Stimulated activated naive CD8-positive, alpha-beta T cell treated with anti-CD3 and anti-CD28 coated beads, Interleukin-15, amount 100 ng/mL, for 72 hours (primary cell): ENCODE measurements around the gene KCNJ15.

Source experiments
- ATAC-seq: fragments of 150-1000 bp; cut with Tn5 transposase; 2 replicates; pipeline ENCODE4 v1.10.0; 2021; ENCODE audit warnings: mild to moderate bottlenecking, moderate library complexity
- DNase-seq, 2 donors: peaks; one replicate each; pipeline ENCODE4 v3.0.0; 2021 to 2022
- H3K27ac Mint-ChIP-seq, 2 donors: one replicate each; pipeline ENCODE4 v1.8.0; 2022; ENCODE audit warnings: mild to moderate bottlenecking in 2 of 2, mixed read lengths in 2 of 2, moderate library complexity in 2 of 2
- H3K27me3 Mint-ChIP-seq: one replicate; pipeline ENCODE4 v1.8.0; 2022; ENCODE audit warnings: mixed read lengths
- H3K4me1 Mint-ChIP-seq: one replicate; pipeline ENCODE4 v1.8.0; 2022; ENCODE audit warnings: mild to moderate bottlenecking, mixed read lengths
- H3K4me3 Mint-ChIP-seq, 2 donors: one replicate each; pipeline ENCODE4 v1.8.0; 2022; ENCODE audit warnings: mild to moderate bottlenecking in 2 of 2, mixed read lengths in 2 of 2, moderate library complexity in 1 of 2
- H3K9me3 Mint-ChIP-seq, 2 donors: one replicate each; pipeline ENCODE4 v1.8.0; 2022; ENCODE audit warnings: mixed read lengths in 2 of 2

Gene KCNJ15

GRCh38 chr21:38315122-38315521 is 58.3 kb downstream of the KCNJ15 start:
- DNase-seq: no peak
- no peaks in the 10 kb centered on the region for H3K4me1 Mint-ChIP-seq
- no peaks in the 10 kb centered on the region for H3K9me3 Mint-ChIP-seq
- no peak for ATAC-seq
- H3K4me3 Mint-ChIP-seq: no peak overlapping the region
- peaks cover 29% of the 10 kb centered on the region for H3K27me3 Mint-ChIP-seq
- H3K27ac Mint-ChIP-seq: peak overlapping the region in 1 of 2 donors; percentile 19

DNA sequence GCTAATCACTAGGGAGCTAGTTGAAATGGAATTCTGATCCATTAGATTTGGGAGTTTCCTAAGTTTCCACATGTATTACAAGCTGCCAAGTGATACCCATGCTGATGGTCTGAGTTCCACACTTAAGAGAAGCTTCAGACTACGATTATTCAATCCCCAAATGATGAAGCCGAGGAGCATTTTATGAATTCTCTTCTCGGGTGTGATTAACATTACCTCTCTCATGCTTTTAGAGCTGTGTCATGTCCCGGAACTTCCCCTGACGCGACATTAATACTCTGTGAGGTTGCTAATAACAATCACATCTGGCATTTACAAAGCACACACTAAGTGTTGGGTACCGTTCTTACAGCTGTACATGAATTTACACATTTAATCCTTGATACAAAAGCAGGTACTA is 63.0 kb downstream of the KCNJ15 start:
- H3K27me3 Mint-ChIP-seq: peaks cover 10% of the 10 kb centered on the region
- H3K4me1 Mint-ChIP-seq: peaks cover 17% of the 10 kb centered on the region
- H3K4me3 Mint-ChIP-seq: no peak overlapping the region
- DNase-seq: no peak
- no peak for ATAC-seq
- no peak overlapping the region for H3K27ac Mint-ChIP-seq
- H3K9me3 Mint-ChIP-seq: no peaks in the 10 kb centered on the region

- Mint-ChIP-seq H3K4me1 (peaks cover 17% of the 10 kb centered on the region), H3K4me3 (no peak overlapping the region), H3K9me3 (no peaks in the 10 kb centered on the region), H3K27me3 (no peaks in the 10 kb centered on the region), H3K27ac (no peak overlapping the region)
- ATAC-seq: no peak
- no peak for DNase-seq
These were observed 64.8 kb downstream of the KCNJ15 start for GRCh38 chr21:38321568-38321967.

DNA sequence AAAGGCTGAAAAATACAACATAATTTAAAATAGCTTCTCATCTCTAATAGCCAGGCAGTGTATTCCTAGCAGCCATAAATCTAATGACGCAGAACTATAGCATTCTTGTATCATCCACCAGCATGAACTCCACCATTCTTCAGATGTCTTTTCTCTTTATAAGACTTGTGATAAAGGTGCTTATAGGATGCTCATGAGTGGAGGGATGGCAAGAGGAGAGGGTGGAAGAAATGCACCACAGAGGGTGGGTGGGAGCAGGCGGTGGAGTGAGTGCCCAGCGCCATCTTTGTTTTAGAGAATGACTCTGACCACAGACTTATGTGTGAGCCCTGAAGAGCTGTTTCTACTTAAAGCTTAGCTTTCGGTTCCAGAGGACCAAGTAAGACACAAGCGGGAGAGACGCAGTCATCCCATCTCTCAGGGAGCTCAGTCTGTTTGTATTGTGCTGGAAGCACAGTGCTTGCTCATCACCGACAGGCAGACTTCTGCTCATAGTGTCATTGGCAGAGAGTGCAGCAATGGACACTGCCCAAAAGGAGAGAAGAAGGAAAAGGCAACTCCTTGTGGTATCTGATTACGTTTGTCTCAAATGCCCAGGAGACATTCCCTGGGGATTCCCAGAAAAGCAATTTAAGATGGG is 65.6 kb downstream of the KCNJ15 start:
- Mint-ChIP-seq H3K9me3 (no peaks in the 10 kb centered on the region), H3K4me3 (no peak overlapping the region)
- ATAC-seq: no peak

DNA sequence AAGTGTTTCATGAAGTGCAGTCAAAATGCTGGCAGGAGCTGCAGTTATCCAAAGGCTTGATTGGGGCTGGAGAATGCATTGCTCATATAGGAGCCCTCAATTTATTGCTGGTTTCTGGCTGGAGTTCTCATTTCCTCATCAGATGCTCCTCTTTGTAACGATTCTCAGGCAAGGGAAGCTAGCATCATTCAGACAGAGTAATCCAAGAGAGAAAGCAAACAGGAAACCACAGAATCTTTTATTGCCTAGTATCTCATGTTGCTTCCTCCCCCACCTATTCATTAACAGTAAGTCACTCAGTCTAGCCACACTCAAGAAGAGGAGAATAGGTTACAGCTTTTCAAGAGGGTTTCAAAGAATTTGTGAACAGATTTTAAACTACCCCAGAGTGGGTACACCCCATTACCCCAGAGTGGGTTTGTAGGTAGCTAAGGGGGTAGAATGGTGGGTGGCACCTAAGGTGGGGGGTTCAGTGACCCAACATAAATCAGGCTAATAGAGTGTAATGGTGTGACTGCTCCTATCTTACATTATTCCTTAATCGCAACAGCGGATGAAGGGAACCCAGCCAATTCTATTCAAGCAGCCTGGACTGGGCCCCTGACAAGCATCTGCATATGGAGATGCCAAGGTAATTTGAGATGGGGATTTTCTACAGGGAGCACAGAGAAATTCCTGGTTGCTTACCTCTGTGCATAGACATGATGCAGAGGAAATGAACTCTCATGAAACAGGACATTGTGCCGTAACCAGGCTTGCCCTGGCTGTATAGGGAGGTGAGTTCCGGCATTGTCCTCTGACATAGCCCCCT is 67.1 kb downstream of the KCNJ15 start:
- ATAC-seq: peak; percentile 69

More for the DNA sequence above, 65.6 kb downstream of the KCNJ15 start:
- Mint-ChIP-seq H3K4me1 (peaks cover 25% of the 10 kb centered on the region), H3K27me3 (no peaks in the 10 kb centered on the region), H3K27ac (no peak overlapping the region)
- DNase-seq: no peak

DNA sequence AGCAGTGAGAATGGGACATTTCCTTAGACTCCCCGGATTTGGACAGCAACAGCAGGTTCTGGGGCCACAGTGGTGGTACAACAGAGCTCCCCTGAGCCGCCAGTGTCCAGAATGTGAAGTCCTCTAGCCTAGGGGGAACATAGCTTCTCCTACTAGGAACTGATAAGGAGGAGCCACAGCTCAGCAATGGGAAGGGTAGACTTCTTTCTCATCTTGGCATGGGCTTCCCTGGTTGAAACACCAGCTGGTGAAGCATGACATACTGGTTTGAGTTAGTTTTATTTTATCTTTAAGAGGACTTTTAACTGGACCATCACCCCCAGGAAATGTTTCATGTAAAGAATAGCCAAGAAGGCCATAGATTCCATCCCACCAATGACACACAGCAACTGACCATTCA is 68.4 kb downstream of the KCNJ15 start:
- peaks cover 32% of the 10 kb centered on the region for H3K4me1 Mint-ChIP-seq
- no peak overlapping the region for H3K27ac Mint-ChIP-seq
- ATAC-seq (no peak), DNase-seq (no peak)
- no peaks in the 10 kb centered on the region for H3K27me3 Mint-ChIP-seq
- H3K4me3 Mint-ChIP-seq: no peak overlapping the region
- H3K9me3 Mint-ChIP-seq: no peaks in the 10 kb centered on the region

More for the DNA sequence above, 67.1 kb downstream of the KCNJ15 start:
- peaks cover 32% of the 10 kb centered on the region for H3K4me1 Mint-ChIP-seq
- no peak for DNase-seq
- no peaks in the 10 kb centered on the region for H3K9me3 Mint-ChIP-seq
- no peaks in the 10 kb centered on the region for H3K27me3 Mint-ChIP-seq
- no peak overlapping the region for H3K27ac Mint-ChIP-seq
- no peak overlapping the region for H3K4me3 Mint-ChIP-seq

DNA sequence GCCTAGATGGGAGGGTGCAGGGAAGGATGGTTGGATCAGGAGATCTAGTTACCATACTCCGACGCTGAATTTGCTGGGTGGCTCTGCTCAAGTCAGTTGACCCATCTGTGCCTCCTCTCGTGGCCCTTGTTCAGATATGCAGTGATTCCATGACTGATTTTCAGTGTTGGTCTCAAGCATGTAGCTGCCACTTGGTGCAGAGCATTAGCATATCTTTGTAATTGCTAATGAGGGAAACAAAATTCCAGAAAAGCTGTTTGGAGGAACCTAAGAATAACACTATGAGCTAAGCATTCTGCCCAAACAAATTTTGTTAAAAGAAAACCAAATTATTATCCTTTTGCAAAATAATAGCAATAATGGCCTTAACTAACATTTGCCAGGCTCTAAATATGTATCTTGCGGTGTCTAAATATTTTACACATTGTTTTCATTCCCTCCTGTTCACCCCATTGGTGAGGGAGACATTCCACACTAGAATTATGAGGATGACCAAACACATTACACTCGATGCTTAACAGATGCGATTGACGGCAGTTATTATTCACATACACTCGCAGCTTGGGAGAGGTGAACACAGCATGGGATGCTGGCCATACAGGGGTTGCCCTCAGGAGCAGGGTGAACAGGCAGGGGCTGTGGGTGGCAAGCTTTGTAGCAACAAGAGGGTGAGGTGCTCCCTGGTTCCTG is 69.1 kb downstream of the KCNJ15 start:
- H3K27me3 Mint-ChIP-seq: no peaks in the 10 kb centered on the region
- ATAC-seq (no peak), DNase-seq (no peak)
- no peak overlapping the region for H3K4me3 Mint-ChIP-seq
- no peaks in the 10 kb centered on the region for H3K9me3 Mint-ChIP-seq
- H3K4me1 Mint-ChIP-seq: peaks cover 32% of the 10 kb centered on the region
- H3K27ac Mint-ChIP-seq: no peak overlapping the region

DNA sequence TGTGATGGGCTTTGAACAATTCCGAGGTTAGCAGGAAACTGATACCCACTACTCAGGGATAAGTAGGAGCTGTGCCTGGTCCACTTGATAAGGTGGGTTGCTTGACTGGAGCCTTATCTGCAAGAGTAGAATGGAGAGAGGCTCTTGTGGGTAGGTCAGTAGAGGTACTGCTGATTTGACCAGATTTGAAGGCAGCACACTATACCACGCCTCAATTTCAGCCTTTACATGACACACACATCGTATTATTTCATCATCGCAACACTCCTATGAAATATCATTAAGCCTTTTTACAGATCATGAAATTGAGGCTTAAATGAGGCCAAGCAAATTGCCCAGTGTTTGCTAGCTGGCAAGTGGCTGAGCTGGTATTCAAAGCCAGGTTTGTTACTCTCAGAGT is 69.6 kb downstream of the KCNJ15 start:
- Mint-ChIP-seq H3K9me3 (no peaks in the 10 kb centered on the region), H3K4me1 (peaks cover 32% of the 10 kb centered on the region), H3K27me3 (no peaks in the 10 kb centered on the region), H3K4me3 (no peak overlapping the region), H3K27ac (no peak overlapping the region)
- ATAC-seq: no peak
- no peak for DNase-seq

DNA sequence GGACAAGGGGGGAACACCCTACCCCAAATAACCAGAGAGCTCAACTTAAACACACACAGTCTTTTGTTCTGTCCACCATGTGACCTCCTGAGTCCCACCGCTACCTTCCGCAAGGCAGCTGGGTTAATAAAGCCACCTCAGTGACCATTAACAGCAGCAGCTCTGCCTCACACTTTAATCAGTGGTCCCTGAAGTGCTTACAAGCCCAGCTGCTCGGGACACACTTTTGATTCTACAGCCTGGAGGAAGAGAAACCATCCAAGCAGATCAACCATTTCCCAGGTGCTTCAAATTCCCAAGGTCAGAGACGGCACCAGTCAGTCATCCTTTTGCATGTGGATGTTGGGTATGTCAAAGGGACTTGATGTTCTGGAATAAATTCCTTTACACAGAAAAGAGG is 70.1 kb downstream of the KCNJ15 start:
- H3K4me1 Mint-ChIP-seq: peaks cover 32% of the 10 kb centered on the region
- ATAC-seq: no peak
- no peaks in the 10 kb centered on the region for H3K27me3 Mint-ChIP-seq
- H3K9me3 Mint-ChIP-seq: no peaks in the 10 kb centered on the region
- H3K4me3 Mint-ChIP-seq: no peak overlapping the region
- H3K27ac Mint-ChIP-seq: no peak overlapping the region
- no peak for DNase-seq

GRCh38 chr21:38327984-38328383 is 71.2 kb downstream of the KCNJ15 start:
- no peak overlapping the region for H3K27ac Mint-ChIP-seq
- peak; percentile 87 for ATAC-seq
- H3K4me3 Mint-ChIP-seq: no peak overlapping the region
- no peaks in the 10 kb centered on the region for H3K27me3 Mint-ChIP-seq
- no peaks in the 10 kb centered on the region for H3K9me3 Mint-ChIP-seq
- peaks cover 32% of the 10 kb centered on the region for H3K4me1 Mint-ChIP-seq
- DNase-seq: peak in 1 of 2 donors; percentile 15

- DNase-seq: no peak
- Mint-ChIP-seq H3K9me3 (no peaks in the 10 kb centered on the region), H3K27me3 (no peaks in the 10 kb centered on the region), H3K4me1 (peaks cover 20% of the 10 kb centered on the region), H3K27ac (peak overlapping the region in 1 of 2 donors; percentile 48), H3K4me3 (no peak overlapping the region)
- ATAC-seq: no peak
These were observed 72.4 kb downstream of the KCNJ15 start for GRCh38 chr21:38329162-38329561.

- no peak overlapping the region for H3K4me3 Mint-ChIP-seq
- DNase-seq: no peak
- H3K27ac Mint-ChIP-seq: no peak overlapping the region
- no peak for ATAC-seq
- H3K27me3 Mint-ChIP-seq: no peaks in the 10 kb centered on the region
- H3K9me3 Mint-ChIP-seq: no peaks in the 10 kb centered on the region
- peaks cover 16% of the 10 kb centered on the region for H3K4me1 Mint-ChIP-seq
These were observed 73.9 kb downstream of the KCNJ15 start for GRCh38 chr21:38330666-38331065.

- Mint-ChIP-seq H3K27me3 (no peaks in the 10 kb centered on the region), H3K9me3 (no peaks in the 10 kb centered on the region), H3K4me1 (no peaks in the 10 kb centered on the region), H3K4me3 (no peak overlapping the region), H3K27ac (peak overlapping the region in 1 of 2 donors; percentile 59)
- no peak for DNase-seq
- no peak for ATAC-seq
These were observed 76.8 kb downstream of the KCNJ15 start for GRCh38 chr21:38333301-38334272.

- DNase-seq (no peak), ATAC-seq (no peak)
- H3K4me3 Mint-ChIP-seq: no peak overlapping the region
- no peaks in the 10 kb centered on the region for H3K9me3 Mint-ChIP-seq
- H3K27me3 Mint-ChIP-seq: no peaks in the 10 kb centered on the region
- H3K27ac Mint-ChIP-seq: peak overlapping the region in 1 of 2 donors; percentile 2
- no peaks in the 10 kb centered on the region for H3K4me1 Mint-ChIP-seq
These were observed 78.1 kb downstream of the KCNJ15 start for GRCh38 chr21:38334866-38335265.

DNA sequence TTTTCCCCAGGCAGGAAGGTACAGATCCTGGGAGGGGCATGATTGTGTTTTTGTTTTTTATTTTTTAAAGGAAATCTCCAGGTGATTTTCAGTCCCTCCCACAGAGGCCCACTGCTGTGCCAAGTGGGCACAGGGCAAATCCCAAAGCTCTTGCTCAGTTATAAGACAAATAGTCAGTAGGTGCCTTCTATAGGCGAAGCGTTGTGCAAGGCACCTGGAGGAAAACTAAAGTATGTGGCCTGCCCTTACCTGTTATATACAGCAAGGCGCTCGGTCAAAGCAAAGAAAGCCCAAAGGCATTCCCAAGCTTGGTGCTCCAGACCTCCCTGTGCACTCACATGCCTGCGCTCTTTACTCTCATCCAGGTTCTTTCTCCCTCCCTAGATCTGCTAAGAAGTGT is 81.0 kb downstream of the KCNJ15 start:
- Mint-ChIP-seq H3K27ac (no peak overlapping the region), H3K27me3 (no peaks in the 10 kb centered on the region), H3K4me3 (no peak overlapping the region), H3K4me1 (no peaks in the 10 kb centered on the region), H3K9me3 (no peaks in the 10 kb centered on the region)
- ATAC-seq (no peak), DNase-seq (no peak)
